Muscle layer of colon (tissue), 2 donors: Measurements from ENCODE around the gene CATSPERE.

ENCODE experiments used
- H3K27ac ChIP-seq: one replicate; pipeline ENCODE4 v1.7.0; 2013; ENCODE audit warnings: low read depth, mild to moderate bottlenecking, low read length, moderate library complexity
- H3K27me3 ChIP-seq, 2 donors: one replicate each; pipeline ENCODE4 v1.7.0; 2013; ENCODE audit warnings: low read length in 2 of 2, mild to moderate bottlenecking in 2 of 2; ENCODE audit not compliant: insufficient read depth in 2 of 2, control insufficient read depth in 1 of 2
- H3K36me3 ChIP-seq: one replicate; pipeline ENCODE4 v1.7.0; 2013; ENCODE audit warnings: mild to moderate bottlenecking, low read length; ENCODE audit not compliant: insufficient read depth
- H3K4me1 ChIP-seq: one replicate; pipeline ENCODE4 v1.7.0; 2013; ENCODE audit warnings: mild to moderate bottlenecking, low read length; ENCODE audit not compliant: insufficient read depth
- H3K4me3 ChIP-seq, 2 donors: one replicate each; pipeline ENCODE4 v1.7.0; 2013; ENCODE audit warnings: low read length in 2 of 2, low read depth in 1 of 2, mild to moderate bottlenecking in 1 of 2, moderate library complexity in 1 of 2
- H3K9ac ChIP-seq: one replicate; pipeline ENCODE4 v1.7.0; 2013; ENCODE audit warnings: low read length
- H3K9me3 ChIP-seq: one replicate; pipeline ENCODE4 v1.7.0; 2013; ENCODE audit warnings: mild to moderate bottlenecking, low read length
- donor health status: abdominal sarcoma.
- donor health status: Adenocarcinoma of cecum.

CATSPERE gene

DNA sequence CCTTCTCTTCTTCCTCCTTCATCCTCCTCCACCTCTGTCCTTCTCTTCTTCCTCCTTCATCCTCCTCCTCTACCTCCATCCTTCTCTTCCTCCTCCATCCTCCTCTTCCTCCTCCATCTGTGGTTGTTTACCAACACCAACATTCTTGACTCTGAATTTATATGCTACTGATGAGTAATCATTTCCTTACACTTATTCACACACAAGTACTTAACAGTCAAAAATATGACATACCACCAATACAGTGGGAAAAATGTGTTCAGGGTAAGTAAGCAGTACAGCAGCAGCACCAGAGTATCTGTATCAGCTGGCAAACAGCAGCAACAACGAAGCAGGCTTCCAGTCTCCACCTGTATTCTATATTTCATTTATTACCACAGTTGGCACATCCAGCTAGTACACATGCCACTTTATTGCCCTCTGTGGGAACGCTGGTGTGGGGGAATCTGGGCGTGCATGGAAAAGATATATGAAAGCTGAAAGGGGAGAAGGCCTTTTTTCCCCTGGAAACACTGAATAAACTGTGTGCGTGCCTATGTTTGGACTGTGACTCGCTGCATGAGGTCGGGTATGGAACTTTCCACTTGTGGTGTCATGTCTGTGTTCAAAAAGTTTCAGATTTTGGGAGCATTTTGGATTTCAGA is 25.4 kb upstream of the CATSPERE start:
- Histone ChIP-seq H3K36me3 (peaks cover 13% of the 10 kb centered on the region), H3K27ac (no peak overlapping the region), H3K9me3 (no peaks in the 10 kb centered on the region), H3K4me1 (peaks cover 7% of the 10 kb centered on the region), H3K9ac (no peak overlapping the region), H3K27me3 (no peaks in the 10 kb centered on the region), H3K4me3 (no peak overlapping the region)

DNA sequence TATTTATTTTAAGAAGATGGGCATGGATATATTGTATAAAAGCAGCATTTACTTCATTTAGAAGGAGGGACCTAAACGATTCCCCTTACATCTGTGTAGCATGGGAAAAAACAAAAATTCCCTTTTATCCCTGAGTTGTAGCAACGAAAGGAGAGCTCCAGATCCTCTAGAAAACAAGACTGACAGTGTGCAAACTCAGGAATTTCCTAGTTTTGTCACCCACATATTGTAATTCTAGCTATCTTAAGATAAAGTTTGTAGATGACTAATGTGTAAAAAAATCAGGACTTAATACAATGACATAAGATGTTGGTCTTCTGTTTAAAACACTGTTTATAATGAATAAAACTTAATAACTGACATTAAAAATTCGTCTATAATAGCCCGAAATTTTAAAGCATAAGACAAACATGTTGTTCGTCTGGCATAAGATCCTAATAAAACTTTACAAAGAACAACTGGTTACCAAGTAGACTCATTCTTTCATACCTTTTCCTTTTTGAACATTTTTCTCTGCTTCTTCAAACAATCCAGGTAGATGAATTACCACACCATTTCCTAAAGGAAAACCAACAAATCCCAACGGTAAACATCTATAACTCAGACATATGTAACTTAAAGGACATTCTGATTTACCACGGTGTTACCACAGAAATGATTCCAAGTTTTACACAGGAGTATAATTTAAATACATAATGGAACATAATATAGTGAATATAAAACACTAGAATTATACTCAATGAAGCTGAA is 24.6 kb upstream of the CATSPERE start:
- Histone ChIP-seq H3K9me3 (no peaks in the 10 kb centered on the region), H3K9ac (no peak overlapping the region), H3K4me1 (peaks cover 7% of the 10 kb centered on the region), H3K4me3 (no peak overlapping the region), H3K36me3 (peaks cover 10% of the 10 kb centered on the region), H3K27me3 (no peaks in the 10 kb centered on the region), H3K27ac (no peak overlapping the region)

DNA sequence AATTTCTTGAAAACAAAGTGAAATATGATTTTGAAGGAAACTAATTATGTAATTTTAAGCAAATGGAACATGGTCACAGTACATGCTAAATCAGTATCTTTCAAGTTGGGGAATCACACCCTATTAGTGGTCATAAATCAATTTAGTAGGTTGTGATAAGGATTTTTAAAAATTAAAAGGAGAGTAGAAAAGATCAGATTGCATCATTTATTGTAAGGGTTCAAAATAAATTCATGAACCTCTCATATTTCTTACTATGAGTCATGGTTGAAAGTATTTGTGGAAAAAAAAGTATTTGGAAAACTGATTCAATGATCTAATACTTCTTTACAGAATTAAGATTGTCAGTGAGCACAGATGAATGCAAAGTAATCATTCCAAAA is 24.0 kb upstream of the CATSPERE start:
- H3K9me3 ChIP-seq, result no peaks in the 10 kb centered on the region
- no peak overlapping the region for H3K4me3 ChIP-seq
- H3K27ac ChIP-seq, result no peak overlapping the region
- no peaks in the 10 kb centered on the region for H3K27me3 ChIP-seq
- H3K9ac ChIP-seq, result no peak overlapping the region
- H3K4me1 ChIP-seq, result peaks cover 7% of the 10 kb centered on the region
- H3K36me3 ChIP-seq, result peaks cover 5% of the 10 kb centered on the region

DNA sequence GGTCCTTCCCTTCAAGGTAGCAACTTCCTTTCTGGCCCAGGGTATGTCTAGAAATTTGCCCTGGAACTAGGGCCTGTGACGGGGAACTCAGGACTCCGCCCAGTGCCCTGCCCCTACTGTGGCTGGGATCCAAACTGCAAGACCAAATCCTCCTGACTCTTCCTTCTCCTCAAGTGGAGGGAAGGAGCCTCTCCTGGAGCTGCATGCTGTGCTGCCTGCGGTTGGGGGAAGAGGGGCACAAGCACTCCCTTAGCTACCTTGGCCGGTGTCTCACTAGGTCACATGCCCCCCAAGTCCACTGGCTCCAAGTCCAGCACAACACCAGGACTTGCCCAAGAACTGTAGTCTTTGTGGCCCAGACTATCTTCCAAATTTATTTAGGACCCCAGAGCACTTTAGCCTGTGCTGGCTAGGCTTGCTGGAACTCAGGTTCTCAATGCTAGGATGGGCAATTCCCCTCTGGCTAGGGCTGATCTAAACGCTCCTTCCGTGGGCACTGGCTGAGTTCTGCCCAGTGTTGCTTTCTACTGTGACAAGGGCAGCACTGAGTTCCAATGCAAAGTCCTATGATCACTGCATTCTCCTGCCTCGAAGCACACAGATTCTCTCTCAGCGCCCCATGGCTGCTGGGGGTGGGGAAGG is 21.6 kb upstream of the CATSPERE start:
- Histone ChIP-seq H3K36me3 (peaks cover 5% of the 10 kb centered on the region), H3K27me3 (no peaks in the 10 kb centered on the region), H3K9ac (no peak overlapping the region), H3K9me3 (no peaks in the 10 kb centered on the region), H3K4me3 (no peak overlapping the region), H3K4me1 (peaks cover 7% of the 10 kb centered on the region), H3K27ac (no peak overlapping the region)

DNA sequence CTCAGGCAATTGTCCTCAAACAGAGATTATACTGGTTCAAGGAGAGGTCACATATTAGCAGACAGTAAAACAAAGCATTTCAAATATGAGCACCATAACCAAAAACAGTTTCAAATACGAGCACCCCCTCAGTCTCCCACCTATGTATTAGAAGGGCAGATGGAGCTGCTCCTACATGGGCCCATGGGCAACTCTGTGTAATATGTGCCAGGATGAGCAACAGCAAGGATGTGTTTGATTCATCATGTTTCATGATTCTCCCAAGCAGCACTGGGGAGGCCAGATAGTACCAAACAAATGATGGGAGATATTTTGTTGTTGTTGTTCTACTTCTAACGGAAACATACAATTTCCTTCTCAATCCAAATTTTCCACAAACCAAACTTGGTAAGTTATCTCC is 18.2 kb upstream of the CATSPERE start:
- H3K36me3 ChIP-seq, result no peaks in the 10 kb centered on the region
- no peak overlapping the region for H3K9ac ChIP-seq
- no peaks in the 10 kb centered on the region for H3K27me3 ChIP-seq
- H3K4me3 ChIP-seq, result no peak overlapping the region
- no peaks in the 10 kb centered on the region for H3K9me3 ChIP-seq
- no peak overlapping the region for H3K27ac ChIP-seq
- H3K4me1 ChIP-seq, result peaks cover 36% of the 10 kb centered on the region

DNA sequence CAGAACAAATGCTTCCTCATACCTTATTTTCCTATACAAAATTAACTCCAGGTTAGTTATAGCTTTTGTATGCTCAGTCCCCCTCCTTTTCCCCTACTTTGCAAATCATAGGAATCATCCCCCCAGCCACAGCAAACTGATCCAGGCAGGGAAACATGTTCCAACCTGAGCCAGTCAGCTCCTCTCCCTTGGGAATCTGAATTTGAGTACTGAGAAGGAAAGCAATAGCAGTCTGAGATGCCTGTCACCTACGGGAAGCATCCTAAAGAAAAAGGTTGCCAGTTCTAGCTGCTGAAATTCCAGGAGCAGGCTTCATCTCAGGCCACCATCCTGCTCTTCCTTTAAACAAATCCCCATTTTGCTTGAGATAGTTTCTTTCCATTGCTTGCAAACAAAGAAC is 16.2 kb upstream of the CATSPERE start:
- Histone ChIP-seq H3K9ac (no peak overlapping the region), H3K9me3 (no peaks in the 10 kb centered on the region), H3K36me3 (no peaks in the 10 kb centered on the region), H3K4me3 (no peak overlapping the region), H3K27me3 (no peaks in the 10 kb centered on the region), H3K4me1 (peaks cover 46% of the 10 kb centered on the region), H3K27ac (peak overlapping the region; percentile 56)

DNA sequence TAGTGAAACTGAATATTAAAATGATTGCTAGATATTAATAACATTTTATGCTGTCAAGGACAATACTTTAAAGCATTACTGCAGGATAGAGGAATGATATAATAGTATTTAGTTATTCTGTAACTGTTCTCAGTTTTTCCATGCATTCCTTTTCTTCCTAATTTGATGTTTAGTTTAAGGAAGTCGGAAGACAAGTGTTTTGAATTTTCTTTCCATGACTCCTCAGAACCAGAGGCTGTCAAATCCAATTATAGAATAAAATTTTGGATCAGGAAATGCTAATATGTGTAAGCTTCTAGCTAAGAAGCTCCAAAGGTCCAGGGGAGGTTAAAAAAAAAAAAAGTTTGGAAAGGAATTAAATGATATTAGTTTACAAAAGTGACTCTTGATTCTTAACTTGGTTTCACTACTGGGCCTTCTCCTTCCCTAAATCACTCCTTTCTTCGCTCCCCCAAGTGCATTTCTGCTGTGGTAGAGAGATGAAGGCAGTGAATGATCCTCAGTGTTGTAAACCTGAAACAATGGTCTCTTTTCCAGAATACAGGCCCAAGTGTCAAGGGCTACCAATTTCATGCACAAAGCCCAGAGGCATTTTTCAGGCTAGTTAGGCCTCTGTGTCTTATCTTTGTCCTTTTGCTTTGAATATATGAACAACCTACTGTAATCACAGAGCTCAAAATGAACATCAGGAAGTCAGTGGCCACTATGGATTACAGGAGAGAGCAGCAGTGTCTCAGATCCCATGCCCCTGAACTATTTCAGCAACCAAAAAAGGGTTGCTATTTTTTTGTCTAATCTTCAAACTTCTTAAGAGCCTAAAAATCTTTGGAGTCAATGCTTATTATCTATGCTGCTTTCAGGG is 15.5 kb upstream of the CATSPERE start:
- Histone ChIP-seq H3K4me3 (no peak overlapping the region), H3K27ac (peak overlapping the region; percentile 71), H3K4me1 (peaks cover 53% of the 10 kb centered on the region), H3K27me3 (no peaks in the 10 kb centered on the region), H3K36me3 (no peaks in the 10 kb centered on the region), H3K9ac (no peak overlapping the region), H3K9me3 (no peaks in the 10 kb centered on the region)

DNA sequence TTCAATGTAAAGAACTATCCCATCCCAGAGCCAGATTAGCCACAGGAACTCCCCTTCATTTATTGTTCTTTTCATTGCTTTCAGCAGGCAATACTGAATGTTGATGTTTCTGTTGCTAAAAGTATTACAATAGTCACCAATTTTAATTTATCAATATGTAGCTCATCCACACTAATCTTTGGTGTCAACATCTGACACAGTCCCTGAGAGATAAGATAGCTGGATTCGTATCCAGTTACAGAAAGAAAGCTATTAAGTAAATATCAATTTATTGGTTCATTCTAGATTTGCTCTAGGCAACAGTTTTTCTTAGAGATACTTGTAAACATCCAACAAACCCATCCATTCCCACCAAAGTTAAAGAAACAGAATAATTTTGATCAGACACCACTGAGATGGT is 14.0 kb upstream of the CATSPERE start:
- Histone ChIP-seq H3K4me3 (no peak overlapping the region), H3K27ac (no peak overlapping the region), H3K36me3 (no peaks in the 10 kb centered on the region), H3K9me3 (no peaks in the 10 kb centered on the region), H3K4me1 (peaks cover 55% of the 10 kb centered on the region), H3K9ac (no peak overlapping the region), H3K27me3 (no peaks in the 10 kb centered on the region)

DNA sequence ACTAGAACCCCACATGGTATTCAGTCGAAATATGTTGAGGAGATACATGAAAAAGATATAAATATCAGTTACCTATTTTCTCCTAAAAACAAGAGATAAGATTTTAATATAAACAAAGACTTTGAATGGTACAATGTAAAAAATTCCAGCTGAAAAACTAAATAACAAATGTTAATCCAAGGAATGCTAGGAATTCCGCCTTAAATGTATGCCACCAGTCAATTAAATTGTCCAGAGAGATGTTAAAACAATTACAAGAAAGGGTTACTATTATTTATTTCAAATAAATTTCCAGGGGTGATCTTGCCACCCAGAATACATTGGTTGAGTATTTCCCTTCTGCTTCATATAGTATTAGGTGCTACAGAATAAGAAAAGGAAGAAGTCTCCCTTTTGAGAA is 13.5 kb upstream of the CATSPERE start:
- Histone ChIP-seq H3K4me1 (peaks cover 55% of the 10 kb centered on the region), H3K27ac (no peak overlapping the region), H3K9me3 (no peaks in the 10 kb centered on the region), H3K27me3 (no peaks in the 10 kb centered on the region), H3K36me3 (no peaks in the 10 kb centered on the region), H3K9ac (no peak overlapping the region), H3K4me3 (no peak overlapping the region)

DNA sequence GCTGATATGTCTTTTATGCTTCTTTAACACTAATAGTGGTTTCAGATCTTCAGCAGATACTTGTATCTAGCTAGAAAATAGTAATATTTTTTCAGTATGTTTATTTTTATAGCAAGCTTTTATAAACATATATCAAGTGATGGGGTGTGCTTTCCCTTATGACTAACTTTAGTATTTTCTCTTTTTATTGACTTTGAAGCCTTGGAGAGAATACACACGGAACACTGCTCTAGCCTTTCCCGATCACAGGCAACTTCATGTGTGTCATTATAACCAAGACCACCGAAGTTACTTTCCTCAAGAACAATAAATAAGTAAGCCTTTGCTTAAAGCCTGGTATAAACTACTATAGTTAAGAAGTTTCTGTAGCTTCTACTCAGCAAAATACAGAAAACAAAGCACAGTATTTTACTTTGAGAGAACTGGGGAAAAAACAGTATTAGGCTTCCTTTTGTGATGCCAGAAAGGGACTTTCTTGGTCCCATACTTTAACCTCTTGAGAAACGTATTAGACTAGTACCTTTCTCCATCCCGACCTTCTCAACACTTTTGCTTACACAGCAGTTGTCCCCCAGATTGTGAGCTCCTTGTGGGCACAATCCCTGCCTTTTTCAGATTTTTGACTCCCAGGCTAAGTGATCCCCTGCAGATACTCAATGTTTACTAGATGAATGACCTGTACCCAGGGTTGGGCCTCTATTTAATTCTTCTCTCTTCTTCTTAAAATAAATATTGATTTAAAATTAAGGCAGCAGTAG is 12.6 kb upstream of the CATSPERE start:
- Histone ChIP-seq H3K4me3 (no peak overlapping the region), H3K27ac (no peak overlapping the region), H3K27me3 (no peaks in the 10 kb centered on the region), H3K9me3 (no peaks in the 10 kb centered on the region), H3K9ac (no peak overlapping the region), H3K36me3 (no peaks in the 10 kb centered on the region), H3K4me1 (peaks cover 55% of the 10 kb centered on the region)
